GM06990 (cell line): Measurements from ENCODE around the gene ROCK1.

Source experiments
- DNase-seq: peaks from one replicate; pipeline ENCODE4 v3.0.0-alpha.2; 2011; ENCODE audit not compliant: insufficient read length; ENCODE audit errors: extremely low read depth
- H3K27me3 ChIP-seq: replicated peaks from 2 replicates; pipeline ENCODE4 v1.6.0; 2011; ENCODE audit warnings: low read length; ENCODE audit not compliant: control insufficient read depth, insufficient read depth
- H3K36me3 ChIP-seq: 2 replicates; pipeline ENCODE4 v1.5.1; 2011; ENCODE audit warnings: low read length; ENCODE audit not compliant: control insufficient read depth, insufficient read depth
- H3K4me3 ChIP-seq: replicated peaks from 2 replicates; pipeline ENCODE4 v1.5.1; 2011; ENCODE audit warnings: low read depth, mild to moderate bottlenecking, control low read depth, low read length
- CTCF ChIP-seq: IDR thresholded peaks from 2 replicates; pipeline ENCODE4 v1.5.1; 2011; ENCODE audit warnings: low read length, control low read depth, mild to moderate bottlenecking, inconsistent platforms; ENCODE audit not compliant: insufficient read depth, poor library complexity, severe bottlenecking

Gene ROCK1

GRCh38 chr18:21109936-21110712 is 1.5 kb downstream of the ROCK1 start:
- peak; percentile 21 for DNase-seq
- TF ChIP-seq CTCF, result no peak
- peak overlapping the region; percentile 91 for H3K4me3 ChIP-seq
- H3K36me3 ChIP-seq, result no peaks in the 10 kb centered on the region
- H3K27me3 ChIP-seq, result no peaks in the 10 kb centered on the region

- DNase-seq, result peak; percentile 9
- no peaks in the 10 kb centered on the region for H3K27me3 ChIP-seq
- TF ChIP-seq CTCF, result no peak
- H3K36me3 ChIP-seq, result no peaks in the 10 kb centered on the region
- no peak overlapping the region for H3K4me3 ChIP-seq
These were observed 5.7 kb downstream of the ROCK1 start for GRCh38 chr18:21105936-21106335.

DNA sequence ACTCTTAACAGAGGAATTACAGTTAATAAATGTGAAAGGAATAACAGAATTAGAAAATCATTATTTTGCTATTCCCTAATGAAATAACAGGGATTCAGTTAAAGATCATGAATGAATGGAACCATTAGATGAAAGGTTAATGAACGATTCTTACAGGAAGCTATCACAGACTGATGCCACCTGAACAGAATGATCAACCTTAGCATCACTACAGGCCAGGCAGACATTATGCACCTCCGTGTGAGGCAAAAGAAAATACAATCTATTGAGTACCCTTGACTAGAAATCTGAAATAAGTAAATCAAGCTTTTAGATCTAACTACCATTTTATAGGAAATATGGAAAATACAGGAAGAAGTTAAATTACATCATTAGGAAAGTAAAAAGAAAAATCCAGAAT is 10.4 kb downstream of the ROCK1 start:
- Histone ChIP-seq H3K4me3 (no peak overlapping the region), H3K36me3 (no peaks in the 10 kb centered on the region), H3K27me3 (no peaks in the 10 kb centered on the region)
- TF ChIP-seq CTCF, result no peak
- no peak for DNase-seq

- no peak for TF ChIP-seq CTCF
- no peak overlapping the region for H3K4me3 ChIP-seq
- no peak for DNase-seq
- no peaks in the 10 kb centered on the region for H3K27me3 ChIP-seq
- H3K36me3 ChIP-seq, result no peaks in the 10 kb centered on the region
These were observed 10.9 kb downstream of the ROCK1 start for GRCh38 chr18:21100678-21101077.

GRCh38 chr18:21100146-21100545 is 11.5 kb downstream of the ROCK1 start:
- H3K27me3 ChIP-seq, result no peaks in the 10 kb centered on the region
- no peak for TF ChIP-seq CTCF
- no peak for DNase-seq
- no peak overlapping the region for H3K4me3 ChIP-seq
- H3K36me3 ChIP-seq, result no peaks in the 10 kb centered on the region
